ENCODE measurements around the gene UNC5A.

UNC5A gene

GRCh38 chr5:176894298-176894697, 83.9 kb downstream of the UNC5A start:
- H3K27ac ChIP-seq (ENCODE audit: insufficient read depth in 1 of 2, low read depth in 1 of 2, low read length in 2 of 2, poor library complexity in 1 of 2, severe bottlenecking in 2 of 2) = no peak overlapping the region
- CTCF ChIA-PET = no interaction called here
- no peaks in the 10 kb centered on the region for H3K9me3 ChIP-seq (ENCODE audit: control extremely low read depth in 1 of 5, control insufficient read depth in 4 of 5, insufficient read depth in 2 of 5, low read depth in 1 of 5, low read length in 4 of 5)
- no peaks in the 10 kb centered on the region for H3K36me3 ChIP-seq (ENCODE audit: control insufficient read depth in 4 of 4, insufficient read depth in 4 of 4, low read length in 3 of 4)
- H3K4me1 ChIP-seq (ENCODE audit: control extremely low read depth in 1 of 4, control insufficient read depth in 4 of 4, insufficient read depth in 4 of 4, low read length in 3 of 4) = peaks cover 0 to 17% (median 5%) of the 10 kb centered on the region in 4 experiments
- H3K4me3 ChIP-seq (ENCODE audit: control insufficient read depth in 1 of 7, extremely low read depth in 1 of 7, insufficient read depth in 4 of 7, low read depth in 2 of 7, low read length in 6 of 7) = no peak overlapping the region
- no peak for DNase-seq
- WGBS (ENCODE audit: insufficient coverage) = 93% methylated on average over 6 of the region's 6 CpGs
- POLR2A ChIA-PET = no interaction called here
- H3K27me3 ChIP-seq (replicated peaks in 2 of 5; ENCODE audit: control insufficient read depth in 4 of 5, insufficient read depth in 5 of 5, low read length in 4 of 5) = peaks cover 0 to 23% (median 20%) of the 10 kb centered on the region in 5 experiments

GRCh38 chr5:176895831-176896230, 85.5 kb downstream of the UNC5A start:
- no peak for DNase-seq
- Histone ChIP-seq H3K4me3 (ENCODE audit: control insufficient read depth in 1 of 7, extremely low read depth in 1 of 7, insufficient read depth in 4 of 7, low read depth in 2 of 7, low read length in 6 of 7) (no peak overlapping the region), H3K27me3 (replicated peaks in 2 of 5; ENCODE audit: control insufficient read depth in 4 of 5, insufficient read depth in 5 of 5, low read length in 4 of 5) (peaks cover 0 to 23% (median 20%) of the 10 kb centered on the region in 5 experiments), H3K36me3 (ENCODE audit: control insufficient read depth in 4 of 4, insufficient read depth in 4 of 4, low read length in 3 of 4) (peaks cover 0 to 3% (median 0%) of the 10 kb centered on the region in 4 experiments), H3K4me1 (ENCODE audit: control extremely low read depth in 1 of 4, control insufficient read depth in 4 of 4, insufficient read depth in 4 of 4, low read length in 3 of 4) (peaks cover 0 to 28% (median 12%) of the 10 kb centered on the region in 4 experiments), H3K9me3 (ENCODE audit: control extremely low read depth in 1 of 5, control insufficient read depth in 4 of 5, insufficient read depth in 2 of 5, low read depth in 1 of 5, low read length in 4 of 5) (no peaks in the 10 kb centered on the region), H3K27ac (ENCODE audit: insufficient read depth in 1 of 2, low read depth in 1 of 2, low read length in 2 of 2, poor library complexity in 1 of 2, severe bottlenecking in 2 of 2) (no peak overlapping the region)
- ChIA-PET POLR2A (no interaction called here), CTCF (interaction anchor here (1.3 kb wide), 1 partner anchor 12 kb away, joined by 3 read pairs; no protein-coding TSS in a partner anchor)
- 83% methylated on average over 2 of the region's 4 CpGs for WGBS (ENCODE audit: insufficient coverage)

- H3K27me3 ChIP-seq (replicated peaks in 2 of 5; ENCODE audit: control insufficient read depth in 4 of 5, insufficient read depth in 5 of 5, low read length in 4 of 5) = peaks cover 0 to 20% (median 12%) of the 10 kb centered on the region in 5 experiments
- peaks cover 0 to 28% (median 12%) of the 10 kb centered on the region in 4 experiments for H3K4me1 ChIP-seq (ENCODE audit: control extremely low read depth in 1 of 4, control insufficient read depth in 4 of 4, insufficient read depth in 4 of 4, low read length in 3 of 4)
- WGBS (ENCODE audit: insufficient coverage) = 58% methylated on average over 1 of the region's 3 CpGs
- no peaks in the 10 kb centered on the region for H3K9me3 ChIP-seq (ENCODE audit: control extremely low read depth in 1 of 5, control insufficient read depth in 4 of 5, insufficient read depth in 2 of 5, low read depth in 1 of 5, low read length in 4 of 5)
- POLR2A ChIA-PET = no interaction called here
- no peak for DNase-seq
- H3K27ac ChIP-seq (ENCODE audit: insufficient read depth in 1 of 2, low read depth in 1 of 2, low read length in 2 of 2, poor library complexity in 1 of 2, severe bottlenecking in 2 of 2) = no peak overlapping the region
- CTCF ChIA-PET = no interaction called here
- H3K36me3 ChIP-seq (ENCODE audit: control insufficient read depth in 4 of 4, insufficient read depth in 4 of 4, low read length in 3 of 4) = peaks cover 0 to 7% (median 0%) of the 10 kb centered on the region in 4 experiments
- H3K4me3 ChIP-seq (ENCODE audit: control insufficient read depth in 1 of 7, extremely low read depth in 1 of 7, insufficient read depth in 4 of 7, low read depth in 2 of 7, low read length in 6 of 7) = peak overlapping the region in 2 of 7 experiments; percentile 9 to 28
Measured at GRCh38 chr5:176897263-176897662, 86.9 kb downstream of the UNC5A start.

- ChIA-PET CTCF (interaction anchor here (1.2 to 1.8 kb wide), 4 partner anchors 9 to 25 kb away, joined by 3 to 5 read pairs (median 4); no protein-coding TSS in a partner anchor), POLR2A (no interaction called here)
- Histone ChIP-seq H3K4me3 (ENCODE audit: control insufficient read depth in 1 of 7, extremely low read depth in 1 of 7, insufficient read depth in 4 of 7, low read depth in 2 of 7, low read length in 6 of 7) (peak within 1 kb of the TSS in 4 of 7 experiments; percentile 17 to 60 (median 27)), H3K27ac (ENCODE audit: insufficient read depth in 1 of 2, low read depth in 1 of 2, low read length in 2 of 2, poor library complexity in 1 of 2, severe bottlenecking in 2 of 2) (no peak within 1 kb of the TSS), H3K4me1 (ENCODE audit: control extremely low read depth in 1 of 4, control insufficient read depth in 4 of 4, insufficient read depth in 4 of 4, low read length in 3 of 4) (peaks cover 0 to 28% (median 12%) of the 10 kb centered on the region in 4 experiments), H3K27me3 (replicated peaks in 2 of 5; ENCODE audit: control insufficient read depth in 4 of 5, insufficient read depth in 5 of 5, low read length in 4 of 5) (peaks cover 0 to 12% (median 8%) of the 10 kb centered on the region in 5 experiments), H3K9me3 (ENCODE audit: control extremely low read depth in 1 of 5, control insufficient read depth in 4 of 5, insufficient read depth in 2 of 5, low read depth in 1 of 5, low read length in 4 of 5) (no peaks in the 10 kb centered on the region), H3K36me3 (ENCODE audit: control insufficient read depth in 4 of 4, insufficient read depth in 4 of 4, low read length in 3 of 4) (peaks cover 6 to 28% (median 16%) of the 10 kb centered on the region in 4 experiments)
- DNase-seq = peak; percentile 18 to 69 (median 68)
- 28% methylated on average over 6 of the region's 9 CpGs for WGBS (ENCODE audit: insufficient coverage)
Measured at GRCh38 chr5:176899296-176899891, 89.0 kb downstream of the UNC5A start, which contains the start of gene HK3. TSS of gene HK3 (minus strand) at chr5:176899346. CDS start at chr5:176896159, 3,187 bp downstream.

- Histone ChIP-seq H3K9me3 (ENCODE audit: control extremely low read depth in 1 of 5, control insufficient read depth in 4 of 5, insufficient read depth in 2 of 5, low read depth in 1 of 5, low read length in 4 of 5) (no peaks in the 10 kb centered on the region), H3K4me3 (ENCODE audit: control insufficient read depth in 1 of 7, extremely low read depth in 1 of 7, insufficient read depth in 4 of 7, low read depth in 2 of 7, low read length in 6 of 7) (peak overlapping the region in 2 of 7 experiments; percentile 17 to 21), H3K27me3 (replicated peaks in 2 of 5; ENCODE audit: control insufficient read depth in 4 of 5, insufficient read depth in 5 of 5, low read length in 4 of 5) (peaks cover 0 to 12% (median 8%) of the 10 kb centered on the region in 5 experiments), H3K27ac (ENCODE audit: insufficient read depth in 1 of 2, low read depth in 1 of 2, low read length in 2 of 2, poor library complexity in 1 of 2, severe bottlenecking in 2 of 2) (no peak overlapping the region), H3K4me1 (ENCODE audit: control extremely low read depth in 1 of 4, control insufficient read depth in 4 of 4, insufficient read depth in 4 of 4, low read length in 3 of 4) (peaks cover 0 to 28% (median 12%) of the 10 kb centered on the region in 4 experiments), H3K36me3 (ENCODE audit: control insufficient read depth in 4 of 4, insufficient read depth in 4 of 4, low read length in 3 of 4) (peaks cover 8 to 33% (median 20%) of the 10 kb centered on the region in 4 experiments)
- no peak for DNase-seq
- WGBS (ENCODE audit: insufficient coverage) = 94% methylated on average over 4 of the region's 4 CpGs
- ChIA-PET CTCF (interaction anchor here (1.2 to 1.3 kb wide), 3 partner anchors 9 to 24 kb away, joined by 3 to 4 read pairs (median 3); no protein-coding TSS in a partner anchor), POLR2A (no interaction called here)
Measured at GRCh38 chr5:176899946-176900779, 89.8 kb downstream of the UNC5A start.

- Histone ChIP-seq H3K9me3 (ENCODE audit: control extremely low read depth in 1 of 5, control insufficient read depth in 4 of 5, insufficient read depth in 2 of 5, low read depth in 1 of 5, low read length in 4 of 5) (no peaks in the 10 kb centered on the region), H3K36me3 (ENCODE audit: control insufficient read depth in 4 of 4, insufficient read depth in 4 of 4, low read length in 3 of 4) (peaks cover 8 to 39% (median 24%) of the 10 kb centered on the region in 4 experiments), H3K4me3 (ENCODE audit: control insufficient read depth in 1 of 7, extremely low read depth in 1 of 7, insufficient read depth in 4 of 7, low read depth in 2 of 7, low read length in 6 of 7) (no peak overlapping the region), H3K27ac (ENCODE audit: insufficient read depth in 1 of 2, low read depth in 1 of 2, low read length in 2 of 2, poor library complexity in 1 of 2, severe bottlenecking in 2 of 2) (no peak overlapping the region), H3K4me1 (ENCODE audit: control extremely low read depth in 1 of 4, control insufficient read depth in 4 of 4, insufficient read depth in 4 of 4, low read length in 3 of 4) (peaks cover 0 to 23% (median 12%) of the 10 kb centered on the region in 4 experiments), H3K27me3 (replicated peaks in 2 of 5; ENCODE audit: control insufficient read depth in 4 of 5, insufficient read depth in 5 of 5, low read length in 4 of 5) (peaks cover 0 to 11% (median 8%) of the 10 kb centered on the region in 5 experiments)
- ChIA-PET POLR2A (no interaction called here), CTCF (interaction anchor here (1.2 kb wide), 1 partner anchor 10 kb away, joined by 3 read pairs; no protein-coding TSS in a partner anchor)
- WGBS (ENCODE audit: insufficient coverage) = 97% methylated on average over 5 of the region's 7 CpGs
- DNase-seq = no peak
Measured at GRCh38 chr5:176900780-176901204, 90.4 kb downstream of the UNC5A start.
